ENCODE data around the gene ZNF543.
A peak's percentile ranks its signal among the peaks of the same experiment; 100 is the strongest.
"Not testable (repeated sequence)": the region's sequence is repeated elsewhere in the genome, so short reads cannot be mapped to it uniquely, and the experiment has no call there.

ZNF543 gene

DNA sequence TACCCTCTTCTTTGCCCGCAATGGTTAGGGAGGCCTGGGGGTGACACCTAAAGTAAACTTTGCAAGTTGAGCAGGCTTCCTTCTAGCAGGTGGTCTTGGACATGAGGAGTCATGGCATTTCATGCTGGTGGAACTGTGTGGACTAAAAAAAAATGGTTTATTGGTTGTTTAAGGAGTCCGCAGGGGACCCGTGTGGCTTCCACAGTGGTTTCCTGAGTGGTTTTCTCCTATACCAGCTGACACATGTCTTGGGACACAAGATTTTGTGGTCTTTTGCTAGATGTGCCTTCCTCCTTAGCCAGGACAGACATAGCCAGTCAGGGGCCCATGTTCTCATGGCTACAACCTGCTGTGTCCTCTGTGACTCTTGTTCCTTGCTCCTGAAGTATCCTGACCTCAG lies 1.5 kb downstream of the ZNF543 start:
- no peak for DNase-seq

DNA sequence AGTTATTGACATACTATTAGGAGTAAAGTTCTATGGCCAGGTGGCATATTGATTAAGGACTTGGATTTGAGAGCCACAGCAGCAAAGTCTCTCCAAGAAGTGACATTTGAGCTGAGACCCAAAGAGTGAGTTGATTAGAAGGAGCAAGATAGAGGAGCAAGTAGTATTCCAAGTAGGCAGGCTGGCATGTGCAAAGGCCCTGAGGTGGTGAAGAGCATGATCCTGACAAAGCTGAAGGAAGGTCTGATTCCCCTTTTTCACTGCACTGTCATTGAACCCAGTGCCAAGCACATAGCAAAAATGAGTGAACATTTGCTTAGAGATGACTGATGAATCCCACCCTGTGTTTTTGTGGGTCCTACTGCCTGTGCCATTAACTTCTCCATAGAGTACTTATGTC lies 4.7 kb downstream of the ZNF543 start:
- DNase-seq: no peak

DNA sequence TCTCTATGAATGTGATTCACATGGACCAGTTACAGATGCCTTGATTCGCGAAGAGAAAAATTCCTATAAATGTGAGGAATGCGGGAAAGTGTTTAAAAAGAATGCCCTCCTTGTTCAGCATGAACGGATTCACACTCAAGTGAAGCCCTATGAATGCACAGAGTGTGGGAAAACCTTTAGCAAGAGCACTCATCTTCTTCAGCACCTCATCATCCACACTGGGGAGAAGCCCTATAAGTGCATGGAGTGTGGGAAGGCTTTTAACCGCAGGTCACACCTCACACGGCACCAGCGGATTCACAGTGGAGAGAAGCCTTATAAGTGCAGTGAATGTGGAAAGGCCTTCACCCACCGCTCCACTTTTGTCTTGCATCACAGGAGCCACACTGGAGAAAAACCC lies 7.7 kb downstream of the ZNF543 start:
- no peak for DNase-seq

DNA sequence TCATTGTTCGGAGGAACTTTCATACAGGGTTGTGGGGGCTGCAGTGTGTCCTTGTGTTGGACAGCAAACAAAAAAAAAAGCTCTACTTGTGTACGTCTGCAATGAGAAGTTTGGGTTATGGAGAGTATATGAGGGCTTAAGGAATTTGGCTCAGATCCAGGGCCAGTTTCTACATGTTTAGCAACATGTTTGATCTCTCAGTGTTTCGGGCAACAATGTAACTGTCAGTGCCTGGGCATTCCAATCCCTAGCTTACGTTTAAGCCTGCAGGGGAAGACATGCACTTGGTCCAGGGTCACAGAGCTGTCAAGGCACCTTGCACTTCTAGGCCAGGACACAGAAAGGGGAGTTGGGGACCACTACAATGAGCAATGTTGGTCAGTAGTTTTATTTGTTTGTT lies 13.9 kb downstream of the ZNF543 start:
- no peak for DNase-seq

DNA sequence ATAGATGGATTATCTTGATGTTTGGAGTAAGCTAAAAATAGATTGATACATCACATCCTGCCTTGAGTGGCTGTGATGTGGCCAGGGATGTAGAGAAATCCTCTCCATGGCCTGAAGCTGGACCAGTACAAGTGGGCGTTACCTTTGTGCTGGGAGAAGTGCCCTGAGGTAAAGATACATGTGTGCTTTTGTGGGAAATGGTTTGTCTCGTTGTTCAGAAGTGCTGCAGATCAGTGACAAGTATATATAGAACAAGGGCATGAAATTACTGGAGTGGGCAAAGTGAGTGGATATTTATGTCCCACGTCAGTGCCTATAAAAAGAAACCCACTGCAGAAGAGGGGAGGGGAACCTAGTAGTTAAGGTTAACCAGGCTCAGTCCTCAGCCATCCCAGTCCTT lies 18.6 kb downstream of the ZNF543 start:
- DNase-seq: no peak

DNA sequence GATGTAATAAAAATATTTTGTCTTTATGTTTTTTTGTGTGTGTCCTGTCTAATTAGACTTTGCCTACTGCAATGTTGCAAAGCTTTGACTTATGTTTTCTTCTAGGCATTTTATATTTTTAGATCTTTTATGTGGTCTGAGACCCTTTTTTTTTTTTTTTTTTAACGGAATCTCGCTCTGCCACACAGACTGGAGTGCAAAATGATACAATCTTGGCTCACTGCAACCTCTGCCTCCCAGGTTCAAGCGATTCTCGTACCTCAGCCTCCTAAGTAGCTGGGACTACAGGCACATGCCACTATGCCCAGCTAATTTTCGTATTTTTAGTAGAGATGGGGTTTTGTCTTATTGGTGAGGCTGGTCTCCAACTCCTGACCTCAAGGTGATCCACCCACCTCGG lies 22.3 kb downstream of the ZNF543 start:
- DNase-seq: no peak

DNA sequence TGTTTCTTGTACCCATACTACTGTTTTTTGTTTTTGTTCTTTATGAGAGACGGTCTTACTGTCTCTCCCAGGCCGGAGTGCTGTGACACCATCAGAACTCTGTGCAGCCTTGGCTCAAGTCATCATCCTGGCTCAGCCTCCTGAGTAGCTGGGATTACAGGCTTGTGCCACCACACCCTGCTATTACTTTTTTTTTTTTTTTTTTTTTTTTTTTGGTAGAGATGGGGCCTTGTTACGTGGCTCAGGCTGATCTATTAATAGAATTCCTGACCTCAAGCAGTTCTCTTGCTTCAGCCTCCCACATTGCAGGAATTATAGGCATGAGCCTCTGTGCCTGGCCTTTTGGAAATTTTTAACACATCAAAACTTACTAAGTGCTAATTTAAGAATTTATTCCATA lies 27.9 kb downstream of the ZNF543 start:
- no peak for DNase-seq

DNA sequence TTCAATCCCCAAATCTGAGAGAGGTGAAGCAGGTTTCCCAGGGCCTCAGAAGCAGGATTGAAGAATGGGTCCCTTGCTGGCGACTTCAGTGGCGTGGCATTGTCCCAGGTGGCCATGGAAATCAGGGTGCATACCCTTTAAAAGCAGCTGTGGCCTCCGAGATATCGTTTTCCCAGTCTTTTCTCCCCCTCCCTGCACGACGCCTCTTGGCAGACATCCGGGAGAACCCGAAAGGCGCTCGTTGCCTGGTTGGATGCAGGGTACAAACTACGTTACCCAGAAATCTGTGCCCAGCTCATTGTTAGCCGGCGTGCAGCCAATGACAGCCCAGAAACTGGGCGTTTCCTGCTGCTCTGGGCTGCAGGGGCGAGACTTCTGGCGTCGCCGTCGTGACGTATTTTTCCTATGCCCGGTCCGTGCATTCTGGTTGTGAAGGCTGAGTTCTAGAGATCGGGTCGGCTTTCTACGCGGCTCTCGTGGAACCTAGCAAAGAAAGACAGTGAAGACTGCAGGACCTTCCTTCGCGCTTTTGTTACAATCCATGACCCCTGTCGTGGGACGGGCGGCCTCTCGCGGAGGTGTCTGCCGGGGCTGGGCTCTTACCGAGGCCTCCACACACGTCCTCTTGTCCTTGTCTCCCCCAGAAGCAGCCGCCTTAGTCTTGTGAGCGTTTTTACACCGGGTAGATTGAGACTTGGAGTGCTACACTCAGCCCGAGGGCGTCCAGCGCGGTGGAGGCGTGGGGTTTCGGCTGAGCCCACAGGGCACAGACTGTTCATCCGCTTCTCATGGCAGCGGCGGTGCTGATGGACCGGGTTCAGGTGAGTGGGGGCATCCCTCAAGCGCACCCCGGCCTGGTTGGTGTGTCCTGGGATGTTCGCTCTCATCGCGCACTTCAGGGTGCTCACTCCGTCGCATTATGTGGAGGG lies 30.9 kb downstream of the ZNF543 start, which contains the start of gene ZNF304:
Gene ZNF304 (plus strand): TSS at position 395 of the 929 bp plus-strand sequence. CDS start 394 bp downstream, at position 789.
- peak; percentile 93 to 95 (median 94) for DNase-seq

DNA sequence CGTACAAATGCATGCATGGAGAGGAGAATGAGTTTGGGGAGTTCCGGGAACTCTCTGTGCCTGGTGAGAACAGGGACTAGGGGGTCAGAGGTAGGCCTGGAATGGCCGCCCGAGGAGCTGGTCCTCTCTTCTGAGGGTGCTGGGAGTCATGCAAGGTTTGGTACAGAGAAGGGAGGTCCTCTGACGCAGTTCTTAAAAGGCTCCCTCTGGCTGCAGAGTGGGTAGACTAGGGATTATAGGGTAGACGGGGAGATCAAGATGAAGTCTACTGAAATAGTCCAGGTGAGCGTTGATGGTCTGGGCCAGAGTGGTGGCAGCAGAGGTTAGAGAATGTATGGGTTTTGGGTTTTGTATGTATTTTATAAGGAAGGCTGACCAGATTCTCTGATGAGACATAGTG lies 31.6 kb downstream of the ZNF543 start:
- DNase-seq: no peak

DNA sequence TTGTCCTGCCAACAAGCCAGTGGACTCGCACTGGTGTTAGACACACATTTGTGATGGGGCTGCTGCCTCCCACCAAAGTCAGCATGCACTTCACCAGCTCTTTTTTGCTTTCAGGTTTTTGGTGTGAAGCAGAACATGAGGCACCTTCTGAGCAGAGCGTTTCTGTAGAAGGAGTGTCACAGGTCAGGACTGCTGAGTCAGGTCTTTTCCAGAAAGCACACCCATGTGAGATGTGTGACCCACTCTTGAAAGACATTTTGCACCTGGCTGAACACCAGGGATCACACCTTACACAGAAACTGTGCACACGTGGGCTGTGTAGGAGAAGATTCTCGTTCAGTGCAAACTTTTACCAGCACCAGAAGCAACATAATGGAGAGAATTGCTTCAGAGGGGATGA lies 35.6 kb downstream of the ZNF543 start:
- DNase-seq: no peak

DNA sequence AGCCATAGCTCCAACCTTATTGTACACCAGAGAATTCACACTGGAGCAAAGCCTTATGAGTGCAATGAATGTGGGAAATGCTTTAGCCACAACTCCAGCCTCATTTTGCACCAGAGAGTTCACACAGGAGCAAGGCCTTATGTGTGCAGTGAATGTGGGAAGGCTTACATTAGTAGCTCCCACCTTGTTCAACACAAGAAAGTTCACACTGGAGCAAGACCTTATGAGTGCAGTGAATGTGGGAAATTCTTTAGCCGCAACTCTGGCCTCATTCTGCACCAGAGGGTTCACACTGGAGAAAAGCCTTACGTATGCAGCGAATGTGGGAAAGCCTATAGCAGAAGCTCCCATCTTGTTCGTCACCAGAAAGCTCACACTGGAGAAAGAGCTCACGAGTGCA lies 37.1 kb downstream of the ZNF543 start:
- no peak for DNase-seq

DNA sequence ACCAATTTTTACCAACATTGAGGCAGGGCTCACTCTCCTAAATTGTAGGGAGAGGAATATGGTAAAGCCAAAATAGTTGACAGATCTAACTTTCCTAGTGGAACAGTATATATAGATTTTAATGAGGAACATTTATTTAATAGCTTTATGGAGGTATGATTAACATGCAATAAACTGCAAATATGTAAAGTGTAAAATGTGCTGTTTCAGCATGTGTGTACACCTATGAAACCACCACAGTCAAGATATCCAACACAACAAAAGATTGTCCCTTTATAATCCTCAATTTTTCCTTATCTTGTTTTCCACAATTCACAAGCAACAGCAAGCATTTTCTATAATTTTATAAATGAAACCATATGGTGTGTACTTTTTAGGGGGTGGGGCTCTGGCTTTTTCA lies 39.0 kb downstream of the ZNF543 start:
- no peak for DNase-seq

DNA sequence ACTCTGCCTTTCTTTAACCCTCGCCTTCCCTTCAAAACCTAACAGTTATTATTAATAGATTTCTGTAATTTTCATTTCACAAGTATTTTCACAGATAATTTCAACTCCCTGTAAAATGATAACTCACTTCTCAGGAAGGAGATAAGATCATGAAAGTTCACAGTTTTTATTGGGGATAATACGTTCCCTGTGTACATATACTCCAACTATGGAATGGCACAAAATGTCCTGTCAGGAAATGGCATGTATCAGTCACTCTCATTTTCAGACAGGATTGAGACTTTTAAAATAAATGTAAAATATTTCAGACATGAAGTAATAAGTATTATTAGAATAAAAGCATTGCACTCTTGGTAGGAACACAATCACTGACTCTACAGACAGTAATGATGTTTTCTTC lies 42.1 kb downstream of the ZNF543 start:
- no peak for DNase-seq

DNA sequence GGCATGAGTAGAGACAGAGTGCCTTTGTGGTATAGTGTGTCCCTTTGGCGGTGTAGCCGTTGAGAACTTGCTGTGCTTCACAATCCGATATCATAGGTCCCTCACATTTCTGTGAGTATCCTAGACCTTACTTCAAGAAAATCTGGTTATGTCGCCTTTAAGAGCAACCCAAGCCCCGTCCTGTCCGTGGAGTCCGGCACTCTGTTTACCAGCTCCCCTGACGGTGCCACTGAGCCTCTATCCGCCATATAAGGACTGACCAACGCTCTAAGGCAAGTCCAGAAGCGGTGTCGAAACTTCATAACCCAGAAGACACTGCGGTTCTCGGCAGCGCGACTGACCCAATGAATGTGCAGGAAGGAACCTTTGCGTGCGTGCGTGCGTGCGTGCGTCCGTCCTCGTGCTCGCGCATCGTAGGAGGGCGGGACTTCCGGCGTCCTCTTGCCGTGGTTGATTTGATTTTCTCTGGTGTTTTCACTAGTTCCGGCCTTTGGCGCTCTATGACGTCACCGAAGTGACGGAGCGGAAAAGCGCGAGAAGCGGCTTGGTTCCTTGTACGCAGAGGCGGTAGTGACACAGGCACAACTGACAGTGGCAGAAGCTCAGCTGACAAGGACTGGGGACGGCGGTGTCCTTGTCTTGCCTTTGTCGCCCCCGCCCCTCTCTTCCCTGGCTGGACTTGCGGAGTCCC lies 42.9 kb downstream of the ZNF543 start, which contains the start of the genes TRAPPC2B and ZNF547:
Gene TRAPPC2B (plus strand): TSS at position 555 of the 691 bp plus-strand sequence. CDS start 1,283 bp downstream, outside the sequence.
Gene ZNF547 (plus strand): TSS at position 555 of the 691 bp plus-strand sequence. CDS start 5,005 bp downstream, outside the sequence.
- DNase-seq: peak; percentile 99 to 100 (median 100)

DNA sequence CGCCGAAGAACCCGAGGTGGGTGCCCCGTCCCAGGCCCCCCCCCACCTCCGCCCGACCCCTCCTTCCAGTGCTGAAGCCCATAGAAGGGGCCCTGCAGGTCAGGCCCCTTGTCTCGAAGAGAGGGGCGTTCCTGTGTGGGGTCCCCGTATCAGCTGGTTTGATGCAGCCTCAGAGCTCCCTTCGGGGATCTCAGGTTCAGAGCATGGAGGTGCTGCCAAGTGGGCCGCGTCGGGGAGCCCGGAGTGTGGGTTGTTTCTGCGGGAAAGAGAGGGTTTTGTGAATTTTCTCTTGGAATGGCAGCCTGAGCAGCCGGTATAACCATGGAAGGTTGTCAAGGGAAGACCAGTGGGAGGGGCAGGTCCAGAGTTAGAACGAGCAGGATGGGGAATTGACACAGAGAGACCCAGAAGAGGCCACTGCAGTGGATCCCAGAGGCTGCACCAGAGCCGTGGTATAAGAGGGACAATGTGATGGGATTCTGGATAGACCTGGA lies 43.5 kb downstream of the ZNF543 start:
- DNase-seq: peak; percentile 4 to 23 (median 9)

DNA sequence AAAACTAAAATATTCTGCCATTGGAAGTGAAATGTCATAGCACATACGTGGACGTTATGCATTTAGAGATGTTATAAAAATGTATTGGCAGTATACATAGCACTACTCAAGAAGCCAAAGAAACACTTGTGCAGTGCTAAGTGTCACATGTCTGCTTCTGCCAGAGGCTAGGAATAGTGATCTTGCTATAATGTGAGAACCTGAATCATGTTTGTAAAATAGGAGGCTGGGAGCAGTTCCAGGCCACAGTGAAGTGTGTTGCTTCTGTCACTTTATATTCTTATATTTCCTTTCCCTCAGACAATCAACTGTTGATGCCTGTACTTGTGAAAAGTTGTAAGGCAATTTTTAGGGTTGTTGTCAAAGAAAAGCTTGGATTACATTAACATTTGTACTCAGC lies 46.5 kb downstream of the ZNF543 start:
- no peak for DNase-seq

DNA sequence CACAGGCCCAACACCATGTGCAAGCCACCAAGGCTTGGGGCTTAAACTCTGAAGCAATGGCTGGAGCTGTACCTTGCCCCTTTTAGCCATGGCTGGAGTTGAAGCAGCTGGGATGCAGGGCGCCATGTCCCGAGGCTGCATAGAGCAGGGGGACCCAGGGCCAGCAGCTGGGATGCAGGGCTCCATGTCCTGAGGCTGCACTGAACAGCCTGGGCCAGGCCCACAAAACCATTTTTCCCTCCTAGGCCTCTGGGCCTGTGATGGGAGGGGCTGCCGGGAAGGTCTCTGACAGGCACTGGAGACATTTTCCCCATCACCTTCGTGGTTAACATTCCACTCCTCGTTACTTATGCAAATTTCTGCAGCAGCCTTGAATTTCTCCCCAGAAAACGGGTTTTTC lies 53.9 kb downstream of the ZNF543 start:
- no peak for DNase-seq

DNA sequence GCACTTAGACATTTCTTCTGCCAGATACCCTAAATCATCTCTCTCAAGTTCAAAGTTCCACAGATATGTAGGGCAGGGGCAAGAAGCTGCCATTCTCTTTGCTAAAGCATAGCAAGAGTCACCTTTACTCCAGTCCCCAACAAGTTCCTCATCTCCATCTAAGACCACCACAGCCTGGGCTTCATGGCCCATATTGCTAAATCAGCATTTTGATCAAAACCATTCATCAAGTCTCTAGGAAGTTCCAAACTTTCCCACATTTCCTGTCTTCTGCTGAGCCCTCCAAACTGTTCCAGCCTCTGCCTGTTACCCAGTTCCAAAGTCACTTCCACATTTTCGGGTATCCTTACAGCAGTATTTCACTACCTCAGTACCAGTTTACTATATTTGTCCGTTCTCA lies 54.4 kb downstream of the ZNF543 start:
- DNase-seq: not testable (repeated sequence)

DNA sequence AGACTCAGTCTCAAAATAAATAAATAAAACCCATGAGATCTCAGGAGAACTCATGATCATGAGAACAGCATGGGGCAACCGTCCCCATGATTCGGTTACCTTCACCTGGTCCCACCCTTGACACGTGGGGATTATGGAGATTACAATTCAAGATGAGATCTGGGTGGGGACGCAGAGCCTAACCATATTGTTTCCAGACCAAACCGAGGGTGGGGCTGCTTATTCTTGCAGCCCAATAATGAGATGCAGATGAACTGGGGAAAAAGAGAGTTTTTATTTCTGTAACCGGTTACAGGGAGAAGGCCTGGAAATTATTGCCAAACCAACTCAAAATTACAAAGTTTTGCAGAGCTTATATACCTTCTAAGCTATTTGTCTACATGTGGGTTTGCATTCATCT lies 55.9 kb downstream of the ZNF543 start:
- no peak for DNase-seq

DNA sequence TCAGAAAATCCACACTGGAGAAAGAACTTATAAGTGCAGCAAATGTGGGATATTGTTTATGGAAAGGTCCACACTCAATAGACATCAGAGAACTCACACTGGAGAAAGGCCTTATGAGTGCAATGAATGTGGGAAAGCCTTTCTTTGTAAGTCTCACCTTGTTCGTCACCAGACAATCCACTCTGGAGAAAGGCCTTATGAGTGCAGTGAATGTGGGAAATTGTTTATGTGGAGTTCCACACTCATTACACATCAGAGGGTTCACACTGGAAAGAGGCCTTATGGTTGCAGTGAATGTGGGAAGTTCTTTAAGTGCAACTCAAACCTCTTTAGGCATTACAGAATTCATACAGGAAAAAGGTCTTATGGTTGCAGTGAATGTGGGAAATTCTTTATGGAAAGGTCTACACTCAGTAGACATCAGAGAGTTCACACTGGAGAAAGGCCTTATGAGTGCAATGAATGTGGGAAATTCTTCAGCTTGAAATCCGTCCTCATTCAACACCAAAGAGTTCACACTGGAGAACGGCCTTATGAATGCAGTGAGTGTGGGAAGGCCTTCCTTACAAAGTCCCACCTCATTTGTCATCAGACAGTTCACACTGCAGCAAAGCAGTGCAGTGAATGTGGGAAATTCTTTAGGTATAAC lies 57.4 kb downstream of the ZNF543 start:
- DNase-seq: no peak
